ENCODE measurements around the gene CAMSAP1. TPM values are rescaled to one million over a fixed set of nuclear protein-coding genes. Genes with fewer than 3 reads are reported as not detected.

The CAMSAP1 gene
- total RNA-seq, 2 donors from 2014 or later: 38.1 to 40.6 TPM

GRCh38 chr9:135909371-135909770, 2.0 kb upstream of the CAMSAP1 start:
- peaks cover 55 to 65% of the 10 kb centered on the region in 2 donors for H3K36me3 Mint-ChIP-seq
- H3K27ac Mint-ChIP-seq: peak overlapping the region; percentile 0 to 46
- peak in 1 of 2 donors; percentile 39 for DNase-seq (ENCODE audit: low spot score in 2 of 2)
- peaks cover 15 to 26% of the 10 kb centered on the region in 2 donors for H3K9me3 Mint-ChIP-seq
- no peak for ATAC-seq

GRCh38 chr9:135908754-135909204, 1.4 kb upstream of the CAMSAP1 start:
- Mint-ChIP-seq H3K9me3 (peaks cover 13 to 24% of the 10 kb centered on the region in 2 donors), H3K27ac (peak overlapping the region; percentile 0 to 46), H3K36me3 (peaks cover 50 to 65% of the 10 kb centered on the region in 2 donors)
- DNase-seq (ENCODE audit: low spot score in 2 of 2) (peak in 1 of 2 donors; percentile 50), ATAC-seq (peak in 1 of 2 donors; percentile 3)

GRCh38 chr9:135908093-135908753, 877 bp upstream of the CAMSAP1 start:
- DNase-seq (ENCODE audit: low spot score in 2 of 2) (peak in 1 of 2 donors; percentile 57), ATAC-seq (no peak)
- Mint-ChIP-seq H3K27ac (peak overlapping the region; percentile 0 to 46), H3K36me3 (peaks cover 44 to 63% of the 10 kb centered on the region in 2 donors), H3K9me3 (peaks cover 10 to 20% of the 10 kb centered on the region in 2 donors)

- DNase-seq (ENCODE audit: low spot score in 2 of 2): no peak
- H3K36me3 Mint-ChIP-seq: peaks cover 39 to 57% of the 10 kb centered on the region in 2 donors
Measured at GRCh38 chr9:135907006-135907430, 328 bp downstream of the CAMSAP1 start.

GRCh38 chr9:135906291-135907005, 898 bp downstream of the CAMSAP1 start:
- ATAC-seq (peak in 1 of 2 donors; percentile 7), DNase-seq (ENCODE audit: low spot score in 2 of 2) (peak in 1 of 2 donors; percentile 61)
- peak overlapping the region; percentile 84 to 98 for H3K27ac Mint-ChIP-seq
- peaks cover 39 to 57% of the 10 kb centered on the region in 2 donors for H3K36me3 Mint-ChIP-seq
- peaks cover 4 to 14% of the 10 kb centered on the region in 2 donors for H3K9me3 Mint-ChIP-seq

More at GRCh38 chr9:135907006-135907430, 328 bp downstream of the CAMSAP1 start:
- peaks cover 9 to 20% of the 10 kb centered on the region in 2 donors for H3K9me3 Mint-ChIP-seq
- peak; percentile 22 to 23 for ATAC-seq
- H3K27ac Mint-ChIP-seq: no peak overlapping the region

GRCh38 chr9:135905380-135906258, 1.7 kb downstream of the CAMSAP1 start:
- peaks cover 36 to 56% of the 10 kb centered on the region in 2 donors for H3K36me3 Mint-ChIP-seq
- ATAC-seq (peak; percentile 64 to 82), DNase-seq (ENCODE audit: low spot score in 2 of 2) (peak; percentile 66 to 68)
- H3K27ac Mint-ChIP-seq: peak overlapping the region; percentile 84 to 98
- peaks cover 0 to 6% of the 10 kb centered on the region in 2 donors for H3K9me3 Mint-ChIP-seq

GRCh38 chr9:135903786-135904520, 3.4 kb downstream of the CAMSAP1 start:
- Mint-ChIP-seq H3K36me3 (peaks cover 23 to 53% of the 10 kb centered on the region in 2 donors), H3K27ac (peak overlapping the region in 1 of 2 donors; percentile 40), H3K9me3 (peaks cover 0 to 6% of the 10 kb centered on the region in 2 donors)
- no peak for ATAC-seq
- peak in 1 of 2 donors; percentile 26 for DNase-seq (ENCODE audit: low spot score in 2 of 2)

- H3K36me3 Mint-ChIP-seq: peaks cover 17 to 51% of the 10 kb centered on the region in 2 donors
- H3K27ac Mint-ChIP-seq: no peak overlapping the region
- H3K9me3 Mint-ChIP-seq: peaks cover 0 to 9% of the 10 kb centered on the region in 2 donors
- DNase-seq (ENCODE audit: low spot score in 2 of 2): no peak
- ATAC-seq: no peak
Measured at GRCh38 chr9:135903358-135903656, 4.0 kb downstream of the CAMSAP1 start.

GRCh38 chr9:135902655-135903357, 4.5 kb downstream of the CAMSAP1 start:
- DNase-seq (ENCODE audit: low spot score in 2 of 2) (no peak), ATAC-seq (no peak)
- H3K36me3 Mint-ChIP-seq: peaks cover 16 to 53% of the 10 kb centered on the region in 2 donors

GRCh38 chr9:135901826-135902225, 5.5 kb downstream of the CAMSAP1 start:
- H3K9me3 Mint-ChIP-seq: peaks cover 0 to 9% of the 10 kb centered on the region in 2 donors
- DNase-seq (ENCODE audit: low spot score in 2 of 2) (no peak), ATAC-seq (no peak)
- H3K36me3 Mint-ChIP-seq: peaks cover 16 to 57% of the 10 kb centered on the region in 2 donors
- H3K27ac Mint-ChIP-seq: no peak overlapping the region

More at GRCh38 chr9:135902655-135903357, 4.5 kb downstream of the CAMSAP1 start:
- Mint-ChIP-seq H3K27ac (no peak overlapping the region), H3K9me3 (peaks cover 0 to 9% of the 10 kb centered on the region in 2 donors)

GRCh38 chr9:135901031-135901758, 6.2 kb downstream of the CAMSAP1 start:
- ATAC-seq (no peak), DNase-seq (ENCODE audit: low spot score in 2 of 2) (no peak)
- Mint-ChIP-seq H3K36me3 (peaks cover 15 to 57% of the 10 kb centered on the region in 2 donors), H3K9me3 (peaks cover 0 to 9% of the 10 kb centered on the region in 2 donors), H3K27ac (no peak overlapping the region)

- H3K36me3 Mint-ChIP-seq: peaks cover 12 to 57% of the 10 kb centered on the region in 2 donors
- ATAC-seq (peak; percentile 57 to 81), DNase-seq (ENCODE audit: low spot score in 2 of 2) (peak in 1 of 2 donors; percentile 16)
- H3K9me3 Mint-ChIP-seq: peaks cover 0 to 15% of the 10 kb centered on the region in 2 donors
- no peak overlapping the region for H3K27ac Mint-ChIP-seq
Measured at GRCh38 chr9:135898634-135899407, 8.5 kb downstream of the CAMSAP1 start.

GRCh38 chr9:135896626-135897025, 10.7 kb downstream of the CAMSAP1 start:
- no peak for DNase-seq (ENCODE audit: low spot score in 2 of 2)
- Mint-ChIP-seq H3K27ac (no peak overlapping the region), H3K9me3 (peaks cover 0 to 15% of the 10 kb centered on the region in 2 donors), H3K36me3 (peaks cover 8 to 46% of the 10 kb centered on the region in 2 donors)
- ATAC-seq: no peak

GRCh38 chr9:135896205-135896604, 11.1 kb downstream of the CAMSAP1 start:
- H3K9me3 Mint-ChIP-seq: peaks cover 0 to 15% of the 10 kb centered on the region in 2 donors
- H3K36me3 Mint-ChIP-seq: peaks cover 3 to 42% of the 10 kb centered on the region in 2 donors
- H3K27ac Mint-ChIP-seq: peak overlapping the region in 1 of 2 donors; percentile 7
- DNase-seq (ENCODE audit: low spot score in 2 of 2) (no peak), ATAC-seq (no peak)
